ENCODE results near the gene HGS. TPM values are rescaled to one million over a fixed set of nuclear protein-coding genes. Genes with fewer than 3 reads are reported as not detected.

HGS gene
- total and polyA plus RNA-seq, 2 of the 8 experiments (the other 6 are each of a cell fraction or from before 2014, with no cell fraction given): 80.8 to 99.7 TPM

GRCh38 chr17:81723651-81724209, 39.9 kb downstream of the HGS start:
- WGBS, 2 experiments (ENCODE audit: extremely low coverage in 1 of 2, insufficient coverage in 1 of 2, insufficient read length in 1 of 2, insufficient replicate concordance in 2 of 2, low coverage in 1 of 2, low lambda C conversion rate in 2 of 2, missing lambda C conversion rate in 1 of 2): 90% methylated on average over 12 of the region's 12 CpGs; no CpG with 5 or more reads in 1 of the 2 experiments

More at GRCh38 chr17:81723651-81724209, 39.9 kb downstream of the HGS start:
- H3K18ac ChIP-seq (ENCODE audit: extremely low read depth, low read length): no peak overlapping the region
- no peaks in the 10 kb centered on the region for H3K79me1 ChIP-seq (ENCODE audit: low read depth, low read length)
- no peak overlapping the region for H3K4me3 ChIP-seq (ENCODE audit: extremely low read depth in 1 of 4, insufficient read depth in 2 of 4, low read depth in 3 of 4, low read length in 4 of 4)
- H3K4me2 ChIP-seq (ENCODE audit: insufficient read depth in 1 of 2, low read depth in 2 of 2, low read length in 2 of 2): no peak overlapping the region
- H2BK15ac ChIP-seq (ENCODE audit: low read length): no peak overlapping the region; the same call in 1 of the 2 replicates
- no peak overlapping the region for H3K23ac ChIP-seq (ENCODE audit: insufficient read length)
- no peak for DNase-seq (ENCODE audit: low read depth in 1 of 2, low spot score in 2 of 2)
- no peak overlapping the region for H3K14ac ChIP-seq (ENCODE audit: insufficient read length)
- H4K8ac ChIP-seq (ENCODE audit: extremely low read depth, insufficient read depth, low read length): no peak overlapping the region
- H3K56ac ChIP-seq (replicated peaks; ENCODE audit: insufficient read length, low read depth, low read length): no peak overlapping the region
- H3K9me3 ChIP-seq (ENCODE audit: insufficient read depth in 2 of 2, low read depth in 1 of 2, low read length in 1 of 2): no peaks in the 10 kb centered on the region
- H2AK5ac ChIP-seq (ENCODE audit: low read depth, low read length): no peak overlapping the region
- H4K20me1 ChIP-seq (replicated peaks in 1 of 2; ENCODE audit: control insufficient read depth in 1 of 2, insufficient read depth in 2 of 2, low read length in 2 of 2): no peaks in the 10 kb centered on the region
- no peaks in the 10 kb centered on the region for H3K79me2 ChIP-seq (ENCODE audit: control insufficient read depth in 1 of 2, insufficient read depth in 2 of 2, low read length in 2 of 2)
- H3K27ac ChIP-seq (ENCODE audit: low read depth, low read length): no peak overlapping the region
- FAIRE-seq: no peak
- no peaks in the 10 kb centered on the region for H3K23me2 ChIP-seq (ENCODE audit: low read depth, low read length)
- no peak overlapping the region for H3K4ac ChIP-seq (replicated peaks; ENCODE audit: insufficient read length, low read depth, low read length)
- no peak for TF ChIP-seq NRF1 (IDR thresholded peaks at IDR 0.05; ENCODE audit: low read depth, low read length)
- no peak for TF ChIP-seq YY1 (IDR thresholded peaks at IDR 0.05; ENCODE audit: low read depth, low read length)
- no peak for TF ChIP-seq TAF1 (IDR thresholded peaks at IDR 0.05; ENCODE audit: low read depth, low read length)
- peaks cover 0 to 10% (median 3%) of the 10 kb centered on the region in 4 experiments; a peak in 5 of 7 replicates for H3K4me1 ChIP-seq (replicated peaks in 1 of 4; ENCODE audit: control insufficient read depth in 3 of 4, insufficient read depth in 4 of 4, low read length in 3 of 4)
- no peak overlapping the region for H4K5ac ChIP-seq (ENCODE audit: insufficient read length, low read depth, low read length)
- ChIA-PET POLR2A (ENCODE audit: partially characterized antibody) (interaction anchor here (0.6 to 25.9 kb wide), 6 partner anchors 15 to 146 kb away, joined by 3 to 348 read pairs (median 3); partner anchors contain the start of genes MRPL12 and SLC25A10), CTCF (ENCODE audit: partially characterized antibody) (interaction anchor here (0.8 to 1.6 kb wide), 2 partner anchors 83 to 146 kb away, joined by 3 to 4 read pairs; no protein-coding TSS in a partner anchor)
- H2BK20ac ChIP-seq (ENCODE audit: low read length): no peak overlapping the region
- no peak overlapping the region for H2AFZ ChIP-seq (ENCODE audit: low read length)
- no peaks in the 10 kb centered on the region for H3K27me3 ChIP-seq (replicated peaks in 1 of 4; ENCODE audit: control insufficient read depth in 3 of 4, extremely low read depth in 1 of 4, insufficient read depth in 3 of 4, low read length in 3 of 4)
- no peak overlapping the region for H2BK120ac ChIP-seq (replicated peaks; ENCODE audit: low read depth, low read length)
- H4K91ac ChIP-seq (replicated peaks; ENCODE audit: insufficient read length, low read length): no peak overlapping the region
- no peak overlapping the region for H2BK12ac ChIP-seq (ENCODE audit: low read depth, low read length)
- H2BK5ac ChIP-seq (ENCODE audit: low read depth, low read length): no peak overlapping the region
- H3K36me3 ChIP-seq (ENCODE audit: control insufficient read depth in 2 of 4, insufficient read depth in 4 of 4, low read length in 3 of 4): no peaks in the 10 kb centered on the region; a peak in 1 of 8 replicates
- no peak overlapping the region for H3K9ac ChIP-seq (replicated peaks in 1 of 4; ENCODE audit: extremely low read depth in 1 of 4, low read depth in 3 of 4, low read length in 3 of 4)

Data from H1 (cell line).